HepG2 (cell line): ENCODE data around the gene ARMH1. TPM values are rescaled to one million over a fixed set of nuclear protein-coding genes. Genes with fewer than 3 reads are reported as not detected.
A peak's percentile ranks its signal among the peaks of the same experiment; 100 is the strongest.

Experiments
- CBX1 ChIP-seq: IDR thresholded peaks from one replicate; pipeline ENCODE4 v1.6.1; 2016; ENCODE audit warnings: antibody characterized with exemption, low read depth
- DNMT1 ChIP-seq: sonication (generic); formaldehyde crosslinking; IDR thresholded peaks from 2 replicates; pipeline ENCODE4 v1.5.1; 2020; ENCODE audit warnings: mild to moderate bottlenecking, missing genetic modification reagents
- DZIP1 ChIP-seq: sonication (generic); formaldehyde crosslinking; IDR thresholded peaks from 2 replicates; pipeline ENCODE4 v1.5.0; 2020; ENCODE audit warnings: mild to moderate bottlenecking, missing genetic modification reagents
- GATA4 ChIP-seq: sonication (generic); IDR thresholded peaks from 2 replicates; pipeline ENCODE4 v1.6.1; 2016; ENCODE audit warnings: antibody characterized with exemption, low read depth, borderline replicate concordance
- HNRNPUL1 ChIP-seq: fragments of 200-400 bp; formaldehyde crosslinking; IDR thresholded peaks from 2 replicates; pipeline ENCODE4 v1.6.1; 2017; ENCODE audit warnings: low read depth, mild to moderate bottlenecking, low read length, moderate library complexity
- MTF2 ChIP-seq: sonication (generic); formaldehyde crosslinking; IDR thresholded peaks from 2 replicates; pipeline ENCODE4 v1.5.0; 2020; ENCODE audit warnings: missing genetic modification reagents, borderline replicate concordance
- MYNN ChIP-seq: sonication (generic); formaldehyde crosslinking; IDR thresholded peaks from 2 replicates; pipeline ENCODE4 v1.4.0; 2020; ENCODE audit warnings: mild to moderate bottlenecking, low read depth, missing genetic modification reagents
- NFKBIZ ChIP-seq: IDR thresholded peaks from 2 replicates; pipeline ENCODE4 v1.6.1; 2018; ENCODE audit warnings: missing genetic modification reagents, missing compliant biosample characterization
- NR2F6 ChIP-seq, 2 experiments: IDR thresholded peaks; 2 replicates each; pipeline ENCODE4 v1.6.1; 2016; ENCODE audit warnings: antibody characterized with exemption in 1 of 2, mild to moderate bottlenecking in 1 of 2
- NR3C1 ChIP-seq: sonication (generic); formaldehyde crosslinking; IDR thresholded peaks from 2 replicates; pipeline ENCODE4 v1.4.0; 2020; ENCODE audit warnings: missing genetic modification reagents
- SALL1 ChIP-seq: sonication (generic); formaldehyde crosslinking; IDR thresholded peaks from 2 replicates; pipeline ENCODE4 v1.8.0; 2022; ENCODE audit warnings: mild to moderate bottlenecking, missing genetic modification reagents
- SP2 ChIP-seq: sonication (generic); formaldehyde crosslinking; IDR thresholded peaks from 2 replicates; pipeline ENCODE4 v1.5.1; 2020; ENCODE audit warnings: mild to moderate bottlenecking, missing genetic modification reagents
- TBP ChIP-seq: sonication (generic); formaldehyde crosslinking; IDR thresholded peaks from 2 replicates; pipeline ENCODE4 v1.5.0; 2020; ENCODE audit warnings: missing genetic modification reagents
- THAP9 ChIP-seq: sonication (generic); formaldehyde crosslinking; IDR thresholded peaks from 2 replicates; pipeline ENCODE4; 2020; ENCODE audit warnings: missing genetic modification reagents, mild to moderate bottlenecking, borderline replicate concordance
- ZFY ChIP-seq: sonication (generic); formaldehyde crosslinking; IDR thresholded peaks from 2 replicates; pipeline ENCODE4 v1.4.0; 2020; ENCODE audit warnings: missing genetic modification reagents
- ZNF225 ChIP-seq: sonication (generic); formaldehyde crosslinking; IDR thresholded peaks from 2 replicates; pipeline ENCODE4 v1.4.0; 2020; ENCODE audit warnings: mild to moderate bottlenecking, missing genetic modification reagents
- ZNF562 ChIP-seq: sonication (generic); formaldehyde crosslinking; IDR thresholded peaks from 2 replicates; pipeline ENCODE4 v1.8.0; 2022; ENCODE audit warnings: missing genetic modification reagents, borderline replicate concordance
- ZNF567 ChIP-seq: sonication (generic); formaldehyde crosslinking; IDR thresholded peaks from 2 replicates; pipeline ENCODE4 v1.8.1; 2023; ENCODE audit warnings: mild to moderate bottlenecking, missing genetic modification reagents, borderline replicate concordance
- ZNF737 ChIP-seq: sonication (generic); formaldehyde crosslinking; IDR thresholded peaks from 2 replicates; pipeline ENCODE4 v1.5.0; 2020; ENCODE audit warnings: missing genetic modification reagents, mild to moderate bottlenecking, borderline replicate concordance
- ZNF749 ChIP-seq: sonication (generic); formaldehyde crosslinking; IDR thresholded peaks from 2 replicates; pipeline ENCODE4 v1.8.0; 2022; ENCODE audit warnings: mild to moderate bottlenecking, missing genetic modification reagents, moderate library complexity, borderline replicate concordance
- ZSCAN30 ChIP-seq: sonication (generic); formaldehyde crosslinking; IDR thresholded peaks from 2 replicates; pipeline ENCODE4 v1.5.0; 2020; ENCODE audit warnings: mild to moderate bottlenecking, missing genetic modification reagents
- polyA plus RNA-seq, 8 experiments: library from polyadenylated mRNA; depleted of rRNA in 3 of 8; stranded (reverse) in 7 of 8; unstranded in 1 of 8; fragments of >200 nt; fragmentation: Illumina TruSeq in 4 of 8; extraction: Trizol in 4 of 8; gene quantifications; 2 replicates each; pipeline versions ENCODE4 v1.2.1 to v1.2.3, GENCODE V29; 2011 to 2016; ENCODE audit warnings: low read depth in 4 of 8, missing spikeins in 1 of 8, mixed read lengths in 1 of 8; ENCODE audit not compliant: insufficient read depth in 1 of 8
- total RNA-seq, 5 experiments: library from RNA; depleted of rRNA; stranded (reverse); fragments of >200 nt; fragmentation: Illumina TruSeq; extraction: Trizol; gene quantifications; 2 replicates each; pipeline ENCODE4 v1.2.3, GENCODE V29; 2016; ENCODE audit warnings: low read depth in 1 of 5
- TF ChIP-seq, protein P1 (sequence below): fragments of 450-650 bp; IDR thresholded peaks from 2 replicates; pipeline ENCODE4 v1.6.1; 2017

Gene ARMH1
- total and polyA plus RNA-seq, 2 of the 13 experiments (the other 11 are each of a cell fraction or from before 2014, with no cell fraction given), result 0.69 TPM; not detected in 1

DNA sequence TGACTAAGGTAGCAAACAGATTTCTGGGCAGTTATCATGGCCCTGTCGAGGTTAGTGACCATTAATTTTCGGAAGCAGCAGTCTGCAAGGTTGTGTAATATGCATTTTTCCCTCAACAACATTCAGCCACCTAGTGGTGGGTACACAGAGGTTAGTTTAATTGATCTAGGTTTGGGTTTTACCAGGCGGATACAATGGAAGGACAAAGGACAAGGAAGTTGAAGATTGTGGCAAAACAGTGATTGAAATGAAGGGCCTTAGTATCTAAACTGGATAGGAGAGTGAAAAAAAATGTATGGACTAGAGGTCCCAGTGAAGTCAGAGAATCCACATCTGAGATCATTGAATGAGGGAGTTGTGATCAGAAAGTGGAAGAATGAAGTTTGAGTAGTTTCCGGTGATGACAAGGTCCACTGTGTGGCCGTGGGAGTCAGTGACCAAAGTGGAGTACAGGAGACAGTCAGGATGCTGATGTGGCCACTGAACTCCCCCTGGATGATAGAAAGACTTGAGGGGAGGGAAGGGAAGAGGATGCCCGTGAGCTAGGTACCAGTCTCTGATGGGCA, 2.8 kb downstream of the ARMH1 start (continued):
- TF ChIP-seq NR3C1 (CRISPR knock-in tag), result no peak
- TF ChIP-seq SALL1 (CRISPR knock-in tag), result no peak; the same call in 1 of the 2 replicates
- no peak for TF ChIP-seq NFKBIZ (CRISPR knock-in tag)
- TF ChIP-seq MTF2 (CRISPR knock-in tag), result no peak
- TF ChIP-seq DNMT1, result no peak
- no peak for TF ChIP-seq DZIP1 (CRISPR knock-in tag)
- no peak for TF ChIP-seq THAP9 (CRISPR knock-in tag)
- TF ChIP-seq HNRNPUL1, result no peak
- 0 out of 2 replicates have a peak, but pooled peaks have one; percentile 21 for TF ChIP-seq NR2F6 (IDR thresholded peaks at IDR 0.05)
- peak; percentile 75; the same call in 1 of the 2 replicates for TF ChIP-seq NR2F6 (CRISPR knock-in tag; IDR thresholded peaks at IDR 0.05)
- no peak for TF ChIP-seq ZSCAN30 (CRISPR knock-in tag)
- TF ChIP-seq ZFY (CRISPR knock-in tag), result 0 out of 2 replicates have a peak, but pooled peaks have one; percentile 1
- no peak for TF ChIP-seq SP2
- no peak for TF ChIP-seq TBP (CRISPR knock-in tag)
- TF ChIP-seq MYNN (CRISPR knock-in tag), result no peak
- TF ChIP-seq ZNF225 (CRISPR knock-in tag), result no peak
- TF ChIP-seq ZNF562 (CRISPR knock-in tag), result no peak
- TF ChIP-seq CBX1, result no peak
- no peak for TF ChIP-seq ZNF567 (CRISPR knock-in tag)
- TF ChIP-seq, protein P1, sequence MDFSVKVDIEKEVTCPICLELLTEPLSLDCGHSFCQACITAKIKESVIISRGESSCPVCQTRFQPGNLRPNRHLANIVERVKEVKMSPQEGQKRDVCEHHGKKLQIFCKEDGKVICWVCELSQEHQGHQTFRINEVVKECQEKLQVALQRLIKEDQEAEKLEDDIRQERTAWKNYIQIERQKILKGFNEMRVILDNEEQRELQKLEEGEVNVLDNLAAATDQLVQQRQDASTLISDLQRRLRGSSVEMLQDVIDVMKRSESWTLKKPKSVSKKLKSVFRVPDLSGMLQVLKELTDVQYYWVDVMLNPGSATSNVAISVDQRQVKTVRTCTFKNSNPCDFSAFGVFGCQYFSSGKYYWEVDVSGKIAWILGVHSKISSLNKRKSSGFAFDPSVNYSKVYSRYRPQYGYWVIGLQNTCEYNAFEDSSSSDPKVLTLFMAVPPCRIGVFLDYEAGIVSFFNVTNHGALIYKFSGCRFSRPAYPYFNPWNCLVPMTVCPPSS, result no peak
- TF ChIP-seq ZNF737 (CRISPR knock-in tag), result no peak
- TF ChIP-seq GATA4, result no peak
- no peak for TF ChIP-seq ZNF749 (CRISPR knock-in tag)
